B cell (primary cell): ENCODE data around the gene ADGRV1. TPM values are rescaled to one million over a fixed set of nuclear protein-coding genes. Genes with fewer than 3 reads are reported as not detected.

Experiments used
- ATAC-seq: fragments of 200-7000 bp; cut with Tn5 transposase; one replicate; pipeline ENCODE4 v1.10.0; 2021; ENCODE audit warnings: low read depth, mild to moderate bottlenecking, moderate number of reproducible peaks, moderate library complexity
- CTCF ChIA-PET: fragments of 350-600 bp; sonication (Branson Sonifier 250); formaldehyde crosslinking; loops from one replicate; lab custom pipeline; 2021; ENCODE audit warnings: antibody characterized with exemption, inconsistent platforms; lab: Charles Lee
- POLR2A ChIA-PET: fragments of 350-600 bp; sonication (Branson Sonifier 250); formaldehyde crosslinking; loops from one replicate; lab custom pipeline; 2021; ENCODE audit warnings: antibody characterized with exemption; lab: Charles Lee
- DNase-seq: peaks from one replicate; pipeline ENCODE4 v3.0.0; 2013
- H2AFZ ChIP-seq: 2 replicates; pipeline ENCODE4 v1.6.1; 2012; ENCODE audit warnings: mild to moderate bottlenecking, low read depth, low read length; ENCODE audit not compliant: insufficient read depth, poor library complexity, severe bottlenecking
- H3K27ac ChIP-seq, 2 donors: 1 replicate in 1 of 2; 2 replicates in 1 of 2; pipeline ENCODE4 v1.5.1; 2012 to 2013; ENCODE audit warnings: low read length in 2 of 2, mild to moderate bottlenecking in 2 of 2, moderate library complexity in 1 of 2
- H3K27me3 ChIP-seq, 4 experiments: fragments of 200-600 bp in 1 of 4; sonication (generic) in 1 of 4; replicated peaks in 1 of 4; 1 replicate in 2 of 4; 2 replicates in 2 of 4; pipeline versions ENCODE4 v1.6.1 to v1.7.0; 2013 to 2016; ENCODE audit warnings: low read length in 3 of 4, mild to moderate bottlenecking in 2 of 4, mixed read lengths in 1 of 4, moderate library complexity in 1 of 4; ENCODE audit not compliant: insufficient read depth in 4 of 4, control insufficient read depth in 3 of 4; ENCODE audit errors: control extremely low read depth in 1 of 4
- H3K36me3 ChIP-seq, 2 experiments: replicated peaks in 1 of 2; 1 replicate in 1 of 2; 2 replicates in 1 of 2; pipeline versions ENCODE4 v1.6.1 to v1.7.1; 2013; ENCODE audit warnings: low read length in 1 of 2; ENCODE audit not compliant: insufficient read depth in 2 of 2, control insufficient read depth in 1 of 2; ENCODE audit errors: control extremely low read depth in 1 of 2, extremely low read depth in 1 of 2
- H3K4me1 ChIP-seq, 2 donors: fragments of 200-600 bp in 1 of 2; sonication (generic) in 1 of 2; 1 replicate in 1 of 2; 2 replicates in 1 of 2; pipeline versions ENCODE4 v1.5.1 to v1.6.1; 2013 to 2017; ENCODE audit warnings: low read length in 2 of 2; ENCODE audit not compliant: control insufficient read depth in 2 of 2, insufficient read depth in 2 of 2
- H3K4me2 ChIP-seq: replicated peaks from 2 replicates; pipeline ENCODE3; 2012; ENCODE audit warnings: mild to moderate bottlenecking, low read depth, low read length; ENCODE audit not compliant: poor library complexity, severe bottlenecking
- H3K4me3 ChIP-seq, 5 experiments: fragments of 200-600 bp in 1 of 5; sonication (generic) in 1 of 5; 1 replicate in 3 of 5; 2 replicates in 2 of 5; pipeline versions ENCODE4 v1.5.1 to v1.7.0; 2011 to 2016; ENCODE audit warnings: low read length in 4 of 5, mild to moderate bottlenecking in 4 of 5, low read depth in 2 of 5, control low read depth in 1 of 5, moderate library complexity in 1 of 5; ENCODE audit not compliant: insufficient read depth in 1 of 5; ENCODE audit errors: control extremely low read depth in 1 of 5, extremely low read depth in 1 of 5
- H3K79me2 ChIP-seq: fragments of 200-600 bp; sonication (generic); one replicate; pipeline ENCODE4 v1.6.0; 2016; ENCODE audit warnings: low read length; ENCODE audit not compliant: control insufficient read depth, insufficient read depth
- H3K9ac ChIP-seq: fragments of 200-600 bp; sonication (generic); 2 replicates; pipeline ENCODE4 v1.6.1; 2017; ENCODE audit warnings: mild to moderate bottlenecking, low read length, moderate library complexity
- H3K9me3 ChIP-seq, 3 donors: one replicate each; pipeline versions ENCODE4 v1.6.1 to v1.7.1; 2013; ENCODE audit warnings: low read length in 2 of 3; ENCODE audit not compliant: control insufficient read depth in 2 of 3, insufficient read depth in 1 of 3; ENCODE audit errors: control extremely low read depth in 1 of 3
- H4K20me1 ChIP-seq: 2 replicates; pipeline ENCODE4 v1.6.0; 2012; ENCODE audit warnings: mild to moderate bottlenecking, low read length; ENCODE audit not compliant: insufficient read depth, control insufficient read depth, poor library complexity, severe bottlenecking
- H3K27ac Mint-ChIP-seq: one replicate; pipeline ENCODE4 v1.8.0; 2021; ENCODE audit warnings: mixed read lengths
- H3K27me3 Mint-ChIP-seq: one replicate; pipeline ENCODE4 v1.8.0; 2021; ENCODE audit warnings: mixed read lengths
- H3K4me1 Mint-ChIP-seq: one replicate; pipeline ENCODE4 v1.8.0; 2021; ENCODE audit warnings: mixed read lengths
- H3K4me3 Mint-ChIP-seq: one replicate; pipeline ENCODE4 v1.8.0; 2021; ENCODE audit warnings: mixed read lengths
- H3K9me3 Mint-ChIP-seq: one replicate; pipeline ENCODE4 v1.8.0; 2022; ENCODE audit warnings: mixed read lengths; ENCODE audit not compliant: insufficient read depth
- CTCF ChIP-seq: fragments of 200-600 bp; IDR thresholded peaks from one replicate; pipeline ENCODE4 v1.8.0; 2022; ENCODE audit warnings: antibody characterized with exemption, mild to moderate bottlenecking
- EZH2 ChIP-seq: IDR thresholded peaks from 2 replicates; pipeline ENCODE4 v1.6.1; 2012; ENCODE audit warnings: borderline replicate concordance, low read depth, mild to moderate bottlenecking, moderate library complexity, low read length; ENCODE audit not compliant: insufficient read depth, poor library complexity, severe bottlenecking
- WGBS: methylation state at CpG from one replicate; pipeline ENCODE4 v1.1.5; 2013; ENCODE audit warnings: missing lambda C conversion rate; ENCODE audit not compliant: insufficient coverage; 5-methylcytosine and 5-hydroxymethylcytosine counted together
- intact Hi-C: fragments of 100-400 bp; cut with micrococcal nuclease; formaldehyde crosslinking; loops from one replicate; pipeline ENCODE4 v1.10.0; 2022
- polyA plus RNA-seq: library from polyadenylated mRNA; depleted of rRNA; stranded (reverse); fragments of >200 nt; gene quantifications from 2 replicates; pipeline ENCODE4 v1.2.3, GENCODE V29; 2012
- total RNA-seq, 2 donors: library from RNA; stranded (reverse); fragments of 120-200 nt in 1 of 2; gene quantifications; 1 replicate in 1 of 2; 2 replicates in 1 of 2; pipeline versions ENCODE4 v1.2.3 to v1.2.4, GENCODE V29; 2013 to 2022

Gene ADGRV1
- total and polyA plus RNA-seq, 2 donors (not counting 1 experiment from before 2014, with no cell fraction given): 0.07 TPM; not detected in 1

DNA sequence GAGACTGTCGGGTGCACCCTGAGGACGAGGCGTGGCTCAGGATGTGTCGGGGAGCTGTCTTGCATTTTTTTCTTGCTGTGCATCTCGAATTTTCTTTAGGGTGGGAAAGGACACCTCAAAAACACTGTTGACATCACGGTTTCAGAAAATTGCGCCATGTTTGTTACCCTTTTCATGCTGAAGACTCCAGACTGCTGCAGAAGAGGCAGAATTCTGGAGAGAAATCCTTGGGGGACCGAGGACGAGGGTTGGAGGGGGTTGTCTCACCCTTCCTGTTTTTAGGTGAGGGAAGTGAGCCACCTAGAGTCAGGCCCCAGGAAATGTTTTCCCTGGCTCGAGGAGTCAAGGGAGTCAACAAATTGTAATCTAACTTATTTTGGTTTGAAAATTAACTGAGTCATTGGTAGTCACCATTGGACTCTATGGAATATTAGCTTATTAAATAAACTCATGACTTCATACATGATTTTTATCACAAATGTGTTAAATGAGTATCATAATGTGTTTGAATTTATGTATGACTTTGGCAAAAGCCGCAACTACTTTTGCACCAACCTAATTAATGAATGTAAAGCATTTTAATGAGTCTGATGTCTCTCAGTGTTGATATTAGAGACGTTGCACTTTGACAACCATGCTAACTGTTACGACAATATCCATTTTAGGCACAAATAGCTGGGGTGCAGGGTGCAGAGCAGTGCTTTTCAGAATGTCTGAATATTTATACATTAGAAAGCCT is 28.5 kb upstream of the ADGRV1 start:
- DNase-seq: no peak
- WGBS: 0% methylated on average over 9 of the region's 13 CpGs
- peaks cover 29% of the 10 kb centered on the region for H3K27me3 Mint-ChIP-seq
- peak overlapping the region; percentile 90 for H3K9ac ChIP-seq
- ChIA-PET CTCF (interaction anchor here (0.6 to 3.7 kb wide), 15 partner anchors 10 to 1801 kb away, joined by 3 to 68 read pairs (median 4); partner anchors contain the start of genes CETN3, MBLAC2 and POLR3G), POLR2A (interaction anchor here (0.6 to 2.9 kb wide), 5 partner anchors 55 to 853 kb away, joined by 4 to 12 read pairs (median 5); partner anchors contain the start of genes ARRDC3, CETN3, MBLAC2 and POLR3G)
- peak overlapping the region; percentile 99 for H3K27ac Mint-ChIP-seq
- H3K4me2 ChIP-seq: peak overlapping the region; percentile 92
- no peaks in the 10 kb centered on the region for H3K9me3 ChIP-seq
- H3K36me3 ChIP-seq: no peaks in the 10 kb centered on the region
- H3K79me2 ChIP-seq: peaks cover 33% of the 10 kb centered on the region
- TF ChIP-seq EZH2 (no peak), CTCF (peak; percentile 60)
- H3K4me3 Mint-ChIP-seq: peak overlapping the region; percentile 99
- H3K4me1 ChIP-seq: peaks cover 15 to 24% of the 10 kb centered on the region in 2 donors
- peak overlapping the region; percentile 78 to 97 (median 83) for H3K4me3 ChIP-seq
- H2AFZ ChIP-seq: peak overlapping the region; percentile 94
- intact Hi-C loops: loop anchor here (1.0 to 2.0 kb wide), 4 partner anchors 56 to 855 kb away; partner anchors contain the start of genes CETN3, MBLAC2 and POLR3G
- H3K9me3 Mint-ChIP-seq: no peaks in the 10 kb centered on the region
- H3K4me1 Mint-ChIP-seq: peaks cover 34% of the 10 kb centered on the region
- H3K27ac ChIP-seq: peak overlapping the region; percentile 88 to 94
- peaks cover 0 to 27% (median 15%) of the 10 kb centered on the region in 4 experiments for H3K27me3 ChIP-seq
- H4K20me1 ChIP-seq: peaks cover 7% of the 10 kb centered on the region
- ATAC-seq: peak; percentile 32
